ENCODE measurements around the gene GPR84. TPM values are rescaled to one million over a fixed set of nuclear protein-coding genes. Genes with fewer than 3 reads are reported as not detected.

The GPR84 gene
- total and polyA plus RNA-seq, 2 donors (not counting 3 experiments of a cell fraction or from before 2014, with no cell fraction given), result not detected

- no peak overlapping the region for H3K4me3 ChIP-seq (replicated peaks in 1 of 3; ENCODE audit: insufficient read depth in 1 of 3, low read depth in 1 of 3, low read length in 3 of 3)
- no peaks in the 10 kb centered on the region for H3K79me2 ChIP-seq (ENCODE audit: control insufficient read depth, insufficient read depth, low read length)
Observed at GRCh38 chr12:54390668-54391551, 26.6 kb upstream of the GPR84 start.

More at GRCh38 chr12:54390668-54391551, 26.6 kb upstream of the GPR84 start:
- TF ChIP-seq EZH2 (IDR thresholded peaks at IDR 0.05; ENCODE audit: borderline replicate concordance, low read depth, low read length, severe bottlenecking) (no peak), CTCF (IDR thresholded peaks at IDR 0.05; ENCODE audit: extremely low read depth in 1 of 2, insufficient read depth in 1 of 2, low read depth in 1 of 2, low read length in 2 of 2) (no peak), GATA2 (IDR thresholded peaks at IDR 0.05; ENCODE audit: insufficient read depth, insufficient read length, low read depth, low read length) (no peak), JUN (IDR thresholded peaks at IDR 0.05; ENCODE audit: borderline replicate concordance, insufficient read depth, insufficient read length, low read depth) (no peak), FOS (IDR thresholded peaks at IDR 0.05; ENCODE audit: borderline replicate concordance, insufficient read depth, low read length) (no peak), POLR2A (IDR thresholded peaks at IDR 0.05; ENCODE audit: low read depth, low read length) (no peak), MYC (IDR thresholded peaks at IDR 0.05; ENCODE audit: low read depth, low read length) (no peak), POLR2AphosphoS5 (IDR thresholded peaks at IDR 0.05; ENCODE audit: insufficient read depth, low read depth, low read length) (no peak), MAX (IDR thresholded peaks at IDR 0.05; ENCODE audit: insufficient read depth, insufficient read length) (no peak)
- H3K27ac ChIP-seq (ENCODE audit: insufficient read depth, low read depth, low read length), result no peak overlapping the region
- H2AFZ ChIP-seq (ENCODE audit: low read depth, low read length), result no peak overlapping the region
- no peak overlapping the region for H3K9ac ChIP-seq (replicated peaks; ENCODE audit: extremely low read depth, insufficient read depth, low read length)
- no peaks in the 10 kb centered on the region for H3K27me3 ChIP-seq (ENCODE audit: control insufficient read depth in 2 of 2, insufficient read depth in 2 of 2, low read length in 2 of 2)
- dilution Hi-C loops (cut with MboI; ENCODE audit: extremely low pct_ligation_motif_present, low sequenced_read_pairs), result no loop called here
- no peaks in the 10 kb centered on the region for H3K9me1 ChIP-seq (replicated peaks; ENCODE audit: control insufficient read depth, extremely low read depth, insufficient read depth, low read length)
- BruUV-seq (replicated peaks), result no TSS peak
- H3K4me2 ChIP-seq (ENCODE audit: insufficient read depth, low read length), result no peak overlapping the region
- CTCF ChIA-PET, result interaction anchor here (0.8 to 3.0 kb wide), 3 partner anchors 9 to 49 kb away, joined by 3 to 17 read pairs (median 13); no protein-coding TSS in a partner anchor
- FAIRE-seq (no peak), DNase-seq (ENCODE audit: low read depth, low spot score) (no peak)
- intact Hi-C loops (cut with micrococcal nuclease), result no loop called here
- H3K36me3 ChIP-seq (ENCODE audit: control insufficient read depth in 2 of 2, extremely low read depth in 1 of 2, insufficient read depth in 2 of 2, low read length in 2 of 2), result peaks cover 19 to 22% of the 10 kb centered on the region in 2 experiments
- H4K20me1 ChIP-seq (replicated peaks; ENCODE audit: control insufficient read depth, extremely low read depth, insufficient read depth, low read length), result no peaks in the 10 kb centered on the region
- no peaks in the 10 kb centered on the region for H3K4me1 ChIP-seq (ENCODE audit: control insufficient read depth, extremely low read depth, insufficient read depth, low read length)
- POLR2A ChIA-PET, result no interaction called here
- no peaks in the 10 kb centered on the region for H3K9me3 ChIP-seq (replicated peaks; ENCODE audit: control insufficient read depth, insufficient read depth, low read length)

Measured in endothelial cell of umbilical vein (primary cell).